ENCODE measurements around the gene UBE2I.
"Not testable (repeated sequence)": the region's sequence is repeated elsewhere in the genome, so short reads cannot be mapped to it uniquely, and the experiment has no call there.

DNA sequence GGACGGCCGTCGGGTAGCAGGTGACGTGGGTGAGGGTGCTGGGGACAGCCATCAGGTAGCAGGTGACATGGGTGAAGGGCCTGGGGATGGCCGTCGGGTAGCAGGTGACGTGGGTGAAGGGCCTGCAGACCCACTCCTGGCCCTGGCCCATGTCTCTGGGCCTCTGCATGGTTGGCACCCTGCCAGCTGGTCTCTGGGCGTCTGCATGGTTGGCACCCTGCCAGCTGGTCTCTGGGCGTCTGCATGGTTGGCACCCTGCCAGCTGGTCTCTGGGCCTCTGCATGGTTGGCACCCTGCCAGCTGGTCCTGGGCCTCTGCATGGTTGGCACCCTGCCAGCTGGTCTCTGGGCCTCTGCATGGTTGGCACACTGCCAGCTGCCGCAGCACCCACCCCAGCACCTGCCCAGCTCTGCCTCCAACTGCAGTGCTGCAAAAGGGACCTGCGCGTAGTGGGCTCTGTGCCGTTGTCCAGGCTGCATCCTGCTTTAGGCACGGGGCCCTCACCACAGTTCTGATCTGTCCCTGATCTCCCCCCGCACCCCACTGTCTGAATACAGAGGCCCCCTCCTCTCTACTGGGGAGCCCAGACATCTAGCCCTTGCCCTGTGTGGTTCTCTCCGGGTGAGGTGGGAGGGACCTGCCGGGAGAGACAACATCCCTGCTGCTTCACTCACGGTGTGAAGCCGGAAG, 37.6 kb upstream of the UBE2I start:
- TF ChIP-seq, protein P1, sequence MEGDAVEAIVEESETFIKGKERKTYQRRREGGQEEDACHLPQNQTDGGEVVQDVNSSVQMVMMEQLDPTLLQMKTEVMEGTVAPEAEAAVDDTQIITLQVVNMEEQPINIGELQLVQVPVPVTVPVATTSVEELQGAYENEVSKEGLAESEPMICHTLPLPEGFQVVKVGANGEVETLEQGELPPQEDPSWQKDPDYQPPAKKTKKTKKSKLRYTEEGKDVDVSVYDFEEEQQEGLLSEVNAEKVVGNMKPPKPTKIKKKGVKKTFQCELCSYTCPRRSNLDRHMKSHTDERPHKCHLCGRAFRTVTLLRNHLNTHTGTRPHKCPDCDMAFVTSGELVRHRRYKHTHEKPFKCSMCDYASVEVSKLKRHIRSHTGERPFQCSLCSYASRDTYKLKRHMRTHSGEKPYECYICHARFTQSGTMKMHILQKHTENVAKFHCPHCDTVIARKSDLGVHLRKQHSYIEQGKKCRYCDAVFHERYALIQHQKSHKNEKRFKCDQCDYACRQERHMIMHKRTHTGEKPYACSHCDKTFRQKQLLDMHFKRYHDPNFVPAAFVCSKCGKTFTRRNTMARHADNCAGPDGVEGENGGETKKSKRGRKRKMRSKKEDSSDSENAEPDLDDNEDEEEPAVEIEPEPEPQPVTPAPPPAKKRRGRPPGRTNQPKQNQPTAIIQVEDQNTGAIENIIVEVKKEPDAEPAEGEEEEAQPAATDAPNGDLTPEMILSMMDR (IDR thresholded peaks at IDR 0.05): not testable (repeated sequence)
- TF ChIP-seq POLR2A (IDR thresholded peaks at IDR 0.05): not testable (repeated sequence)

All from Peyer's patch (tissue), 4 donors.